Peyer's patch (tissue), 4 donors: Measurements from ENCODE around the gene UMODL1. TPM values are rescaled to one million over a fixed set of nuclear protein-coding genes. Genes with fewer than 3 reads are reported as not detected.

Experiments
- DNase-seq, 3 donors: peaks; one replicate each; pipeline ENCODE4 v3.0.0-alpha.2; 2017 to 2019
- H3K27ac ChIP-seq, 4 donors: fragments of 200-600 bp; sonication (generic); one replicate each; pipeline ENCODE4 v1.5.1; 2016 to 2019
- H3K27me3 ChIP-seq, 2 donors: fragments of 200-600 bp; sonication (generic); one replicate each; pipeline ENCODE4 v1.5.1; 2019
- H3K36me3 ChIP-seq, 3 donors: fragments of 200-600 bp; sonication (generic); one replicate each; pipeline ENCODE4 v1.5.1; 2016 to 2019
- H3K4me1 ChIP-seq, 4 donors: fragments of 200-600 bp; sonication (generic); one replicate each; pipeline ENCODE4 v1.5.1; 2016 to 2019
- H3K4me3 ChIP-seq, 4 donors: fragments of 200-600 bp; sonication (generic); 1 replicate in 3 of 4; 2 replicates in 1 of 4; pipeline ENCODE4 v1.5.1; 2016 to 2019; ENCODE audit warnings: mild to moderate bottlenecking in 1 of 4
- H3K9me3 ChIP-seq, 4 donors: fragments of 200-600 bp; sonication (generic); one replicate each; pipeline ENCODE4 v1.5.1; 2016 to 2019; ENCODE audit warnings: mild to moderate bottlenecking in 1 of 4
- POLR2A ChIP-seq, 2 donors: fragments of 450-650 bp; IDR thresholded peaks; one replicate each; pipeline ENCODE4 v1.5.1; 2017; ENCODE audit warnings: antibody characterized with exemption in 2 of 2, mild to moderate bottlenecking in 2 of 2, moderate library complexity in 2 of 2
- total RNA-seq, 4 donors: library from RNA; depleted of rRNA; stranded (reverse); fragments of >200 nt; gene quantifications; one replicate each; pipeline ENCODE4 v1.1.0, GENCODE V29; 2016
- TF ChIP-seq, protein P1 (sequence below), 6 experiments: fragments of 450-650 bp in 4 of 6; fragments of 200-600 bp in 2 of 6; sonication (generic) in 1 of 6; IDR thresholded peaks; one replicate each; pipeline ENCODE4 v1.5.1; 2017 to 2019; ENCODE audit warnings: antibody characterized with exemption in 6 of 6, mild to moderate bottlenecking in 3 of 6, moderate library complexity in 1 of 6

Gene UMODL1
- total RNA-seq, 4 donors from 2014 or later, result 0.53 to 0.95 (median 0.83) TPM; not detected in 1

DNA sequence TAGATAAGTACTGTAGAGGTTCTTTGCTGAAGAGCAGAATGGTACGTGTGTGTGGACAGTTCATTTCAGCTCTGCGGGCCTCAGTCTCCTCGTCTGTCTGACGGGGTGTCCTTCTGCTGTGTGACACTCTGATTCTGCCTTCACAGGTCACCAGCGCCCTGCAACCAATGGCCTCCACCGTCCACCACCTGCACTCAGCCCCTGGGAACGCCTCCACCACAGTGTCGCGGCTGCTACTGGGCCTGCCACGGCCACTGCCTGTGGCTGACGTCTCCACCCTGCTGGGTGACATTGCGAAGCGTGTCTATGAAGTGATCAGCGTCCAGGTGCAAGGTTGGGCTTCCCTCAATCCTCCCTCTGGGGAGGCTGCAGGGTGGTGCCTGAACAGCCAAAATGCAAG lies 17.0 kb downstream of the UMODL1 start:
- Histone ChIP-seq H3K4me1 (peaks cover 0 to 30% (median 0%) of the 10 kb centered on the region in 4 donors), H3K27me3 (no peaks in the 10 kb centered on the region), H3K9me3 (no peaks in the 10 kb centered on the region), H3K36me3 (no peaks in the 10 kb centered on the region), H3K27ac (no peak overlapping the region), H3K4me3 (no peak overlapping the region)
- TF ChIP-seq, protein P1, sequence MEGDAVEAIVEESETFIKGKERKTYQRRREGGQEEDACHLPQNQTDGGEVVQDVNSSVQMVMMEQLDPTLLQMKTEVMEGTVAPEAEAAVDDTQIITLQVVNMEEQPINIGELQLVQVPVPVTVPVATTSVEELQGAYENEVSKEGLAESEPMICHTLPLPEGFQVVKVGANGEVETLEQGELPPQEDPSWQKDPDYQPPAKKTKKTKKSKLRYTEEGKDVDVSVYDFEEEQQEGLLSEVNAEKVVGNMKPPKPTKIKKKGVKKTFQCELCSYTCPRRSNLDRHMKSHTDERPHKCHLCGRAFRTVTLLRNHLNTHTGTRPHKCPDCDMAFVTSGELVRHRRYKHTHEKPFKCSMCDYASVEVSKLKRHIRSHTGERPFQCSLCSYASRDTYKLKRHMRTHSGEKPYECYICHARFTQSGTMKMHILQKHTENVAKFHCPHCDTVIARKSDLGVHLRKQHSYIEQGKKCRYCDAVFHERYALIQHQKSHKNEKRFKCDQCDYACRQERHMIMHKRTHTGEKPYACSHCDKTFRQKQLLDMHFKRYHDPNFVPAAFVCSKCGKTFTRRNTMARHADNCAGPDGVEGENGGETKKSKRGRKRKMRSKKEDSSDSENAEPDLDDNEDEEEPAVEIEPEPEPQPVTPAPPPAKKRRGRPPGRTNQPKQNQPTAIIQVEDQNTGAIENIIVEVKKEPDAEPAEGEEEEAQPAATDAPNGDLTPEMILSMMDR (IDR thresholded peaks at IDR 0.05), result no peak
- TF ChIP-seq POLR2A (IDR thresholded peaks at IDR 0.05), result no peak
- DNase-seq, result no peak

DNA sequence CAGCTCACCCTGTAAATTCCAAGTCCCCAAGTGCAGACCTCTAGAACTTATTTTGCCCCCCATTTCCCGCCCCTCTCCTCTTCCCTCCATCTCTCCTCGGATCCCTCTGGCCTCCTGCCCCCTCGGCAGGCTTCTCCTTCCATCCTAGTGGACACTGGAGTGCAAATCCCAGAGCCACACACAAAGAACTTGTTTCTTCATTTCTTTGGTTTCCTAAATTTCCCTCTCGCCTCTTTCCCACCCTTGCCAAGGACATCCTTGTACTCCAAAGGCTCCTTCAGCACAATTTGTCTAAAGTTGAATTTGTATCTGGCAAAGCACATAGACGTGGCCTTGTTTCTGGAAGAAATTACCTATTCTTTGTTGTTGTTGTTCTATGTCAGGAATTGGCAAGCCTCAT lies 17.5 kb downstream of the UMODL1 start:
- no peaks in the 10 kb centered on the region for H3K9me3 ChIP-seq
- no peak overlapping the region for H3K4me3 ChIP-seq
- H3K4me1 ChIP-seq, result peaks cover 0 to 30% (median 0%) of the 10 kb centered on the region in 4 donors
- H3K27ac ChIP-seq, result peak overlapping the region in 2 of 4 donors; percentile 19 to 25
- H3K36me3 ChIP-seq, result no peaks in the 10 kb centered on the region
- DNase-seq, result no peak
- H3K27me3 ChIP-seq, result no peaks in the 10 kb centered on the region
- TF ChIP-seq, protein P1 (IDR thresholded peaks at IDR 0.05), result no peak
- TF ChIP-seq POLR2A (IDR thresholded peaks at IDR 0.05), result no peak

DNA sequence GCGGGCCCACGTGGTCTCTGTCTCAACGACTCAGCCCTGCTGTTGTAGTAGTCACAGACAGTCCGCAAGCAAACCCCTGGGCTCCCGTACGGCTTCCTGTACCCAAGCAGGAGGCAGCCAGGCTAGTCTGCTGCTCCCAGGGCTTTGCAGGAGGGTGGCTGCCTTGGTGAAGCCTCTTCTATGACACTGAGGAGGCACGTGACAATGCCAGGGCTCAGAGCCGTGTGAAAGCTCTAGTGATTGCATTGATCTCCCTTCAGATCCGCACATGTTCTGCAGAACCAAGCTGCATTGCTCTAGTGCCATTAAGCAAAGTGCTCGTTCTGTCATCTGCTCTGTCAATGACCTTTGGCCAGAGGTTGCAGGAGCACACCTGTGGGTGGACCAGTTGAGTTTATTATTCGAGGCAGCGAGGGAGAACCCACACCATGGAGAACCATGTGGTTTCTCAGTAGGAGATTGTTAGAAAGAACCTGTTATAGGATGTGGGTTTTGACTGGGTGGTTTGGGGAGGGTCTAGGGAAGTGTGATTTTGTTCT lies 18.0 kb downstream of the UMODL1 start:
- Histone ChIP-seq H3K4me1 (peaks cover 0 to 30% (median 0%) of the 10 kb centered on the region in 4 donors), H3K36me3 (no peaks in the 10 kb centered on the region), H3K9me3 (no peaks in the 10 kb centered on the region), H3K27me3 (no peaks in the 10 kb centered on the region), H3K4me3 (no peak overlapping the region), H3K27ac (peak overlapping the region in 2 of 4 donors; percentile 19 to 25)
- peak in 2 of 3 donors; percentile 64 to 82 for DNase-seq
- TF ChIP-seq POLR2A (IDR thresholded peaks at IDR 0.05), result no peak
- TF ChIP-seq, protein P1 (IDR thresholded peaks at IDR 0.05), result peak in 3 of 6 experiments; percentile 1 to 41 (median 21)

DNA sequence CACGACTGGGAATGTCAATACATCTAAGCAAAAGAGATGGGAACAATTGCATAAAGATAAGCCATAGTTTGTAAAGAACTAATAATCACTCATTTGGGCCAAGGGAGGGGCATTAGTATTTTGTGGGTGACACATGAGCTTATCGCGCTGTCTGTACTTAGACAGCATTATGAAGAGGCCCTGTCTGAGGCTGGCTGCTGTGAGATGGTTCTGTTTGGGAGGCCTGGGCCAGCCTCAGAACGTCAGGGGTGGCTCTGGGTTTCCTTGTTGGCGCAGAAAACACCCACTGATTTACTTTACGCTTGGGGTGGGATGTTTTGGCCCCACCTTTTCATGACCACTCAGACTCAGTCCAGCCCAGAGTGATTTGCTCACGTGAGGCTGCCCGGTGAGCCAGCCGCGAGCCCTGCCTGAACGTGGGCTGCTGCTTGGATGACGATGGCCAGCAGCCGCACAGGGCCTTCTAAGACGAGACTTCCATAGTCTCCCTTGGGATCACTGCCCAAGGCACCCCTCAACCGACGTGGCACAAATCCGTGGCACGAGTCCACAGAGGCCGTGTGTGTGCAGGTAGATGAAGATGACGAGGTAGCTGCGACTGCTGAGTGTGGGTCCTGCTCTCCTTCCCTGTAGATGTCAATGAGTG lies 18.7 kb downstream of the UMODL1 start:
- Histone ChIP-seq H3K9me3 (no peaks in the 10 kb centered on the region), H3K4me3 (no peak overlapping the region), H3K36me3 (no peaks in the 10 kb centered on the region), H3K27me3 (no peaks in the 10 kb centered on the region), H3K4me1 (peaks cover 0 to 30% (median 0%) of the 10 kb centered on the region in 4 donors), H3K27ac (no peak overlapping the region)
- TF ChIP-seq POLR2A (IDR thresholded peaks at IDR 0.05), result no peak
- TF ChIP-seq, protein P1 (IDR thresholded peaks at IDR 0.05), result no peak
- no peak for DNase-seq

DNA sequence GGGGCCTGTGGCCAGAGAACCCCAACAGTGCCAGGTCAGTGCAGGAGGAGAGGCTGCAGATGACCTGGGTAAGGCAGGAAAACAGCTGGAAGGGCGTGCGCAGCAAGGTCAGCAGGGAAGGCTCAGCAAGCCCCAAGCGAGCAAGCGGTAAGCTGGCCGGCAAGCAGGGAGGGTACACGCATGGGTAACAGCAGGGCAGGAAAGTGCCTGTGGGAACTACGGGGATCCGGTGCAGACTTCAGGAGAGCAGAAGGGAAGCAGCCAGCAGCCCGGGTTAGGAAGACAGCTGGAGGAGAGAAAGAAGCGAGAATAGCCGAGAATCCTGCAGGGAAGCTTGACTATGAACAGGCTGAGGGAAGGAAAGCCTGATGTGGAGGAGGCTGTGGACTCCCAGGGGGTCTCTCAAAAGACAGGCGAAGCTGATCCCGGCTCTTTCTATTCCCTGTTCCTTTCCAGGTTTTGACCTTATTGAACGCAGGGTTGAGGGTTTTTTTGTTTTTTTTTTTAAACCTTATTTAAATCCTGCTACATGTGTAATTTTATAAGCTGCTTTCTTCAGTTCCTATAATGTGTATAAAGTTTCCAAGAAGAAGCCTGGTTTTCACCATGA lies 20.9 kb downstream of the UMODL1 start:
- no peaks in the 10 kb centered on the region for H3K9me3 ChIP-seq
- no peak overlapping the region for H3K4me3 ChIP-seq
- H3K27ac ChIP-seq, result no peak overlapping the region
- peaks cover 0 to 23% (median 0%) of the 10 kb centered on the region in 4 donors for H3K4me1 ChIP-seq
- no peak for TF ChIP-seq POLR2A (IDR thresholded peaks at IDR 0.05)
- TF ChIP-seq, protein P1 (IDR thresholded peaks at IDR 0.05), result no peak
- H3K27me3 ChIP-seq, result no peaks in the 10 kb centered on the region
- H3K36me3 ChIP-seq, result no peaks in the 10 kb centered on the region
- no peak for DNase-seq
